GM12873 (cell line): ENCODE results near the gene VPS13D.

Experiments used
- TF ChIP-seq, protein P1 (sequence below): IDR thresholded peaks from 2 replicates; pipeline ENCODE4 v1.5.1; 2012; ENCODE audit warnings: low read depth, mild to moderate bottlenecking, moderate library complexity, low read length, control low read depth; ENCODE audit not compliant: insufficient read depth; ENCODE audit errors: missing control alignments

VPS13D gene

DNA sequence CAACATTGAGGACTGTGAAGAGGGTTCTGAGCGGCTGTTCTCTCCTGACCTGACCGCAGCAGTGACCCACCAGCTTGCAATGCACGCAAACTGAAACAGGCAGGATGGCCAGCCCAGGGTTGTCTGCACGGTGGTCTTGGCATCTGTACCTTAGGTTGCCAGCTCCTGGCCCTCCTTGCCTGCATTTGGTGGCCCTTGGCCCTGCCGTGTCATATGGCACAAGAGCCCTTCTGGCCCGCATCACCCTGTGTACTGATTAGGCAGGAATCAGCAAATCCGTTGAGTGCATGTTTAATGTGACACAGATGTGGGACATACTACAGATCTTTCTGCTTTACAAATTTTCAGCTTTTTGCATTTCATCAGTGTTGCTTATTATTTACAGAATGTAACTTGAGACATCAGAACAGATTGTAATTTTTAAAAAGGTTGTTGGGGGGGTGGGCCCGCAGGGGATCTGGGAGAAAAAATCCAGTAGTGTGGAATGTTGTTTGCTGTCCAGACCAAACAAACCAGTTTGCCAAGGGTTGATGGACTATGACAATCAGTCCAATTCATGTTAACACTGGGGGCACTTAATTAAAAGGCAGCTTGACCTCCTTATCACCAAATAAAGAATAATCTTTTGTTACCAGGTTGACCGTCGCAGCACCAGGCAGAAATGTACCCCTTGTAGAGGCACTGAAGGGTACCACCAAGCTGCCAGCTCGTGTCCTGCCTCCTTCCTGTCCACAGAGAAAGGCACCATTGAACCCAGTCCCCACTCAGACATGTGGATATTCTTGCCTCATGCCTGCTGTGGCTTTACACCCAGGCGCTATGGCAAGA, 255.6 kb downstream of the VPS13D start:
- TF ChIP-seq, protein P1, sequence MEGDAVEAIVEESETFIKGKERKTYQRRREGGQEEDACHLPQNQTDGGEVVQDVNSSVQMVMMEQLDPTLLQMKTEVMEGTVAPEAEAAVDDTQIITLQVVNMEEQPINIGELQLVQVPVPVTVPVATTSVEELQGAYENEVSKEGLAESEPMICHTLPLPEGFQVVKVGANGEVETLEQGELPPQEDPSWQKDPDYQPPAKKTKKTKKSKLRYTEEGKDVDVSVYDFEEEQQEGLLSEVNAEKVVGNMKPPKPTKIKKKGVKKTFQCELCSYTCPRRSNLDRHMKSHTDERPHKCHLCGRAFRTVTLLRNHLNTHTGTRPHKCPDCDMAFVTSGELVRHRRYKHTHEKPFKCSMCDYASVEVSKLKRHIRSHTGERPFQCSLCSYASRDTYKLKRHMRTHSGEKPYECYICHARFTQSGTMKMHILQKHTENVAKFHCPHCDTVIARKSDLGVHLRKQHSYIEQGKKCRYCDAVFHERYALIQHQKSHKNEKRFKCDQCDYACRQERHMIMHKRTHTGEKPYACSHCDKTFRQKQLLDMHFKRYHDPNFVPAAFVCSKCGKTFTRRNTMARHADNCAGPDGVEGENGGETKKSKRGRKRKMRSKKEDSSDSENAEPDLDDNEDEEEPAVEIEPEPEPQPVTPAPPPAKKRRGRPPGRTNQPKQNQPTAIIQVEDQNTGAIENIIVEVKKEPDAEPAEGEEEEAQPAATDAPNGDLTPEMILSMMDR: no peak

DNA sequence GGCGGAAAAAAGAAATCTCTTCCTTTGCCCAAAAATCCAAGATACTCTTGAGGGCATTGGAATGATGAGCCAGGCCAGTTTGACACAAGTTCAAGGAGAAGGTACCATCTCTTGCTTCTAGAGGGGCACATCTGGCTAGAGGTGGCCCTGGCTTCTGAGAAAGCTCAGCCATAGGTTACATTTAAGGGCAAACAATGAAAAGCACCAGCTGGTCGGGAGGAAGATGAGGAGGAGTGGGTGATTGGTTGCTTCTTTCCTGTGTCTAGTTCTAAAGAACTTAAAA, 256.2 kb downstream of the VPS13D start:
- TF ChIP-seq, protein P1: no peak

DNA sequence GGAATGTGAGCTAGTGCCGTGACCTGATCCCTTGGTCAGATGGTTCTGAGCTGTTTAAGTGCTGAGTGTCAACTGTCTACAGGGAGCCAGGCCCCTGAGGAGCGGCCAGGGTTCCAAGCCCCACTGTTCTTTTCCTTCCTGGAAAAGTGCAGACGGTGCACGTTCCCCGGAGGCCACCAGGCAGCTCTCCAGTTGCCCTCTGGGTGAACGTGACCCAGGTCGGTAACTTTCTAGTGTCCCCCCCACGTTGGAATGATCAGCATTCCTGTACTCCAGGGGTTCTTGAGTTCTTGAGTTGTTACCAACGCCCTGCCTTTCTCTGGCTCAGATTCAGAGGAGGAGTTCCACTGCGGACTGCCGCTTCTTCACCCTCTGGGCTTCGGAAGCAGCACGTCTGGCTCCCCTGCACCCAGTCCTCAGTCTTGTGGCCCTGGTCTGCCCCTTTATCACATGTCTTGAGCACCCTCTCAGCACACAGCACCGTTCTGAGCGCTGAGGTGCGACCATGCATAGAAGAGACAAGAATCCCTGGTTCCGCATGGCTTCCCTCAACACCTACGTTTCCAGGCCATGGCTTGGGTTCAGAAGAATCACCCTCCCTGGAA, 256.7 kb downstream of the VPS13D start:
- TF ChIP-seq, protein P1: no peak

DNA sequence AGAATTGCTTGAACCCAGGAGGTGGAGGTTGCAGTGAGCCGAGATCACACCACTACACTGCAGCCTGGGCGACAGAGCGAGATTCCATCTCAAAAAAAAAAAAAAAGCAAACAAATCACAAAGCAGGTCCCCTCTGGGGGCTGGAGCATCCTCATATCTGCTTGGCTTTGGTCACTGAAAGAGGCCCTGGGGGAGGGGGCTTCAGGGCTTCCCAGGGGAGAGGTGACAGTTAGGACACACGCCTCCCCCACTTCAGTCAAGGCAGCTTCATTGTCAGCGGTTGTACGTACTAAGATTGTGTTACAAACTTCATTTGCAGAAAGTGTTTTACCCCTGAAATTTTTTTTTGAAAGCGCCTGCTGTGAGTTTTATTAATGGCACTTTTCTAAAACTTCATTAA, 257.7 kb downstream of the VPS13D start:
- TF ChIP-seq, protein P1: no peak

DNA sequence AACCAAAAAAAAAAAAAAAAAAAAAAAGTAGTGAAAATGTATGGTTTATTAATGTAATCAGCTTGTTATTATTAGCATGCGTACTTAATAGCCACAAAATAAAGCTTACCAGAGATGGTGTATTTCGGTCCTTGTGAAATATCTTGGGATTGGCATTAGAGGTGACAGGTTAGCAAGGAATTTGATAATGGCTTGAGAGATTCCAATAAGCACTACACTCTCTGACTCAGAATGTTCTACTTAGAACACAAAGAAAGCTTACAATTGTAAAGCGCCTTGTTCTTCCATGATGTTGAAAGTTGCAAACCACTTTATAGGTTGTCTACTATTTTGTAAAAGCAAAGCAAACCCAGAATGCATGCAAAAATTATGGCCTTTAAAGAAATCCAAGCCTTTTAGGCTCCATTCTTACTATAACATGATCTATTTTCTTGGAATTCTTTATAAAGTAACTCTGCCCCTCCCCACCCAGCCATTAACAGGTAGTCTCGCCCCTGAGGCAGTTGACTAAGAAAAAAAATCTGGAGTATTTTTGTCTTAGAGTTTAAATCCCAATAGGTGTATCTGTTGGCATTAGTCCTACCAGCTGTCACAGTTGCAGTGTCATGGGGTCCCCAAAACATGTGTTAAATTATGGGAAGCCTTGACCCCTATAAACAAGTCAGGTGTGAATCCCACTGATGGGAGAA, 259.0 kb downstream of the VPS13D start:
- TF ChIP-seq, protein P1: no peak

DNA sequence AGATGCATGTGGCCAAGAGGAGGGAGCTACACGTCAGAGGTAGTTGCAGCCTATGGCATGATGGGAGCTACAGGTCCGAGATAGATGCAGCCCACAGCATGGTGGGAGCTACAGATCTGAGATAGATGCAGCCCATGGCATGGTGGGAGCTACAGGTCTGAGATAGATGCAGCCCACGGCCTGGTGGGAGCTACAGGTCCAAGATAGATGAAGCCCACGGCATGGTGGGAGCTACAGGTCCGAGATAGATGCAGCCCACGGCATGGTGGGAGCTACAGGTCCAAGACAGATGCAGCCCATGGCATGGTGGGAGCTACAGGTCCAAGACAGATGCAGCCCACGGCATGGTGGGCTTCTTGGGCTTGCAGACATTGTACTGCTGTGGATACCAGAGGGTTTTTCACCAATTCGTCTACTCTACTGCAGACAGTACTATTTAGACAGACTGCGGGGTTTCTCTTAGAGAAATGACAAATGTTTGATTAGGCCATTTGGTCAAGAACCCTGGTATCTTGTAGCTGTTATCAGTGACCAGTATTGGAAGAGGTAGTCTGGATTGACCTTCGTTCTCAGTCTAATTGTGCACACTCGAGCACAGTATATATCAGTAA, 260.8 kb downstream of the VPS13D start:
- TF ChIP-seq, protein P1: no peak

DNA sequence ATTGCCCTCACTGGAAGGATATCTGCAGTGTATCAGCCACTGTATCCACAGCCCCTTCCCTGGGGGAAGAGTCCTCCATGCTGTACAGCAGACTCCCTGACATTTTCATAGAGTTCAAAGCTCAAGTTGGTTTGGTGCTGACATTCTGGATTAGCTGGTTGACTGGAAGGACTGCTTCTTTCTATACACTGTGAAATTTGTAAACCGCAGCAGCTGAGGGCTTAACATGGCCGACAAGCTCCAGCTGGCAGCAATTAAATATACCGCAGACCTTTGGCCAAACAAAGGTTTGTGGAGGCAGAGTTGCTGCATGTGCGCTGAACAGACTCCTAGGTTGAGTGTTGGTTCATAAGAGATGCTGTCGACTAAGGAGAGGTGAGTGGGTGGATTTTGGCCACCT, 261.8 kb downstream of the VPS13D start:
- TF ChIP-seq, protein P1: no peak
